GM12878 (cell line): ENCODE data around the gene NRXN3.

Experiments
- CTCF ChIP-seq, 3 experiments: IDR thresholded peaks in 2 of 3; conservative IDR thresholded peaks in 1 of 3; 2 replicates each; pipeline ENCODE4 v1.5.1; 2011; ENCODE audit warnings: low read depth in 3 of 3, low read length in 3 of 3, mild to moderate bottlenecking in 3 of 3, control low read depth in 2 of 3, moderate library complexity in 2 of 3, inconsistent platforms in 1 of 3, mixed read lengths in 1 of 3; ENCODE audit not compliant: control insufficient read depth in 2 of 3, insufficient read depth in 1 of 3; ENCODE audit errors: extremely low read depth in 1 of 3
- KDM1A ChIP-seq: fragments of 200-600 bp; sonication (generic); IDR thresholded peaks from 2 replicates; pipeline ENCODE4 v1.6.1; 2016; ENCODE audit warnings: borderline replicate concordance
- RAD21 ChIP-seq: IDR thresholded peaks from 2 replicates; pipeline ENCODE4 v1.6.1; 2011; ENCODE audit warnings: mild to moderate bottlenecking, low read depth, low read length, moderate library complexity; ENCODE audit not compliant: insufficient read depth
- ZNF622 ChIP-seq: fragments of 450-650 bp; IDR thresholded peaks from 2 replicates; pipeline ENCODE4 v1.6.1; 2017; ENCODE audit warnings: mild to moderate bottlenecking, inconsistent platforms
- TF ChIP-seq, protein P1 (sequence below): IDR thresholded peaks from 2 replicates; pipeline ENCODE4 v1.6.1; 2012; ENCODE audit warnings: low read length, inconsistent platforms

- TF ChIP-seq, protein P1, sequence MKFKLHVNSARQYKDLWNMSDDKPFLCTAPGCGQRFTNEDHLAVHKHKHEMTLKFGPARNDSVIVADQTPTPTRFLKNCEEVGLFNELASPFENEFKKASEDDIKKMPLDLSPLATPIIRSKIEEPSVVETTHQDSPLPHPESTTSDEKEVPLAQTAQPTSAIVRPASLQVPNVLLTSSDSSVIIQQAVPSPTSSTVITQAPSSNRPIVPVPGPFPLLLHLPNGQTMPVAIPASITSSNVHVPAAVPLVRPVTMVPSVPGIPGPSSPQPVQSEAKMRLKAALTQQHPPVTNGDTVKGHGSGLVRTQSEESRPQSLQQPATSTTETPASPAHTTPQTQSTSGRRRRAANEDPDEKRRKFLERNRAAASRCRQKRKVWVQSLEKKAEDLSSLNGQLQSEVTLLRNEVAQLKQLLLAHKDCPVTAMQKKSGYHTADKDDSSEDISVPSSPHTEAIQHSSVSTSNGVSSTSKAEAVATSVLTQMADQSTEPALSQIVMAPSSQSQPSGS = no peak
- TF ChIP-seq RAD21 (no peak), ZNF622 (no peak), KDM1A (no peak), CTCF (IDR thresholded peaks at IDR 0.05 in 2 of 3, conservative IDR thresholded peaks at IDR 0.05 in 1 of 3; ENCODE audit: control insufficient read depth in 2 of 3, extremely low read depth in 1 of 3, insufficient read depth in 1 of 3, low read depth in 3 of 3, low read length in 3 of 3) (no peak)
Observed at GRCh38 chr14:79370969-79371368, 1200.8 kb downstream of the NRXN3 start.
